Measurements from ENCODE around the gene ERC1.

DNA sequence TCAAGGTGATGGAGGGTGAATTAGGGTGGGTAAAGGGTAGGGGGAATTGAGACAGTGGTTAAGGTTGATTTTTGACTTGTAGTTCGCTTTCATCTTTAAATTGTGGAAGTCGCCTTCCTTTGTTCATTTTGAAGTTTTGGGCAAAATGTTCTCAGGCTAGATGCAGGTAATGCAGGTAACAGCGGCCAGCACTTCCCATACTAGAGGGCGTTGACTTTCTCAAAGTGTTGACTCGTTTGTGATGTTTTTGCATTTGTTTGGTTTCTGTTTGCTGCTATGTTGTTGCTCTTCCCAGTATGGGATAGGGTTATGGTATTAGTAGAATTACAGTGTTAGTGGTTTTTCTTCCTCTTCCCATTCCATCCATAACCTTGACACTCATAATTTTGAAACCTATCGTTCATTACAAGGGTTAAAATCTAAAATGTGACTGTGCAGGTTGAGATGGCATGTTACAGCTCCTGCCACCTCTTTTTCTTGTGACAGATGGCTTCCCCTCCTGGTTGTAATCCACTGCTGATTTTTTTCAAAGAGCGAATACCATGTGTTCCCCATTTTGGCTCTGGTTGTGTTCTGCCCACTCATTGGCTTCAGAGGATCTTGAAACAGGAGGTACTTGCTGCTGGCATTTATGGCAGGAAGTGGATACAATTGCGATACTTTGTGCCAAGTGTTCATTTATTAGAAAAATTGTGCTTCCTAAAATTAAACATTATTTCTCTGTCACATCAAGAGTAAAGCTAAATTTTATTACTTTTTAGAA is 57.1 kb downstream of the ERC1 start:
- TF ChIP-seq GATA2 (IDR thresholded peaks at IDR 0.05; ENCODE audit: low read depth, low read length) (no peak), GATA3 (IDR thresholded peaks at IDR 0.05; ENCODE audit: low read depth, low read length) (no peak)
